Measurements from ENCODE around the gene FGF19. TPM values are rescaled to one million over a fixed set of nuclear protein-coding genes. Genes with fewer than 3 reads are reported as not detected.

The FGF19 gene, protein sequence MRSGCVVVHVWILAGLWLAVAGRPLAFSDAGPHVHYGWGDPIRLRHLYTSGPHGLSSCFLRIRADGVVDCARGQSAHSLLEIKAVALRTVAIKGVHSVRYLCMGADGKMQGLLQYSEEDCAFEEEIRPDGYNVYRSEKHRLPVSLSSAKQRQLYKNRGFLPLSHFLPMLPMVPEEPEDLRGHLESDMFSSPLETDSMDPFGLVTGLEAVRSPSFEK
- not detected for polyA plus RNA-seq (2013, experiment 1 of 2; ENCODE audit: insufficient read length)
- polyA plus RNA-seq (2013, experiment 2 of 2; ENCODE audit: insufficient read length): not detected

DNA sequence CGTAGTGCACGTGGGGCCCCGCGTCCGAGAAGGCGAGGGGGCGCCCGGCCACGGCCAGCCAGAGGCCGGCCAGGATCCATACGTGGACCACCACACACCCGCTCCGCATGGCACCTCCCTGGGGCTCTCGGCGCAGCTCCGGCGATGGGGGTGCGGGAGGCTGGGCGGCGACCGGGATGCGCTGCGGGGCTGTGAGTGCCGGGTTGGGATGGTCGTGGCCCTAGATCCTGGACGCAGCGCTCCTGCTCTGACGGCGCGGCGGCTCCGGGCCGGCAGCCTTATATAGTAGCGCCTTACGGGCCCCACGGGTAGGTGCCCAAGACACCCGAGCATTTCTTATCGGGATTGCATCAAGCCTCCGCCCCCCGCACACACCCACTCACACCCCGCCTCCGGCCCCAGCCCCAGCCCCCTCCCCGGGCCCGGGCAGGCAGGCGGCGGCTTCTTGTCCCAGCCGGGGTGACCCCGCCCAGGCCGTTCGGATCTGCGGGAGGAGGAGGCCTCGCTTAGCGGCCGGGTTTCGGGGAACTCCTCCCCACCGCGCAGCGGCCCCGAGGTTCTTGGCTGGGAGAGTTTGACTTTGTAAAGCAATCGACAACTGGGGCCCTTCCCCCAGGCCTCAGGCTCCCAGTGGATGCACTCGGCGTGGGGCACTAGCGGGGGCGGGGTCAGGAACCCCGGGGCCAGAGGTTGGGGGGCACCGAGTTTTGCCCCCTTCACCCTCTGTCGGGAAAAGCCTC is at the start of gene FGF19:
Gene FGF19, minus strand, starts transcription at position 255 of the 740 bp plus-strand sequence. Its CDS starts 146 bp downstream, at position 109.
- no peak for DNase-seq

DNA sequence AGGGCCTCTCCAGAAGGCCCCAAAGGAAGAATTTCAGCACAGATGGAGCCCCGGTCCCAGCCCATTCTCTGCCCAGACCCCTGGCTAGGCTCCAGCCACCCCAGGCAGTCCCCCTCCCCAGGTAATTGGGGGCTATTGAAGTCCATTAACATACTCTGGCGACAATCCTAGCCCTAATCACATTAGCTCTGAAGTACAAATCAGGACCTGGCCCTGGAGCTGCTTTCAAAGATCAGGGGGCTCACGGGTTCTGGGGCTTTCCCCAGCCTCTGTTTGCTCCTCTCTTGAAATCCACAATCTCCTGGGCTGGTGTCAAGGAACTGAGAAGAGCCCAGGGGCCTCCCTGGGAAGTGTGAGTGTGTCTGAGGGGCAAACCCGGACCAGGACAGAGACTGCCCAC is 49.1 kb upstream of the FGF19 start:
- no peak for DNase-seq

- no peak for DNase-seq
Measured at GRCh38 chr11:69750875-69751597, 47.2 kb upstream of the FGF19 start.

DNA sequence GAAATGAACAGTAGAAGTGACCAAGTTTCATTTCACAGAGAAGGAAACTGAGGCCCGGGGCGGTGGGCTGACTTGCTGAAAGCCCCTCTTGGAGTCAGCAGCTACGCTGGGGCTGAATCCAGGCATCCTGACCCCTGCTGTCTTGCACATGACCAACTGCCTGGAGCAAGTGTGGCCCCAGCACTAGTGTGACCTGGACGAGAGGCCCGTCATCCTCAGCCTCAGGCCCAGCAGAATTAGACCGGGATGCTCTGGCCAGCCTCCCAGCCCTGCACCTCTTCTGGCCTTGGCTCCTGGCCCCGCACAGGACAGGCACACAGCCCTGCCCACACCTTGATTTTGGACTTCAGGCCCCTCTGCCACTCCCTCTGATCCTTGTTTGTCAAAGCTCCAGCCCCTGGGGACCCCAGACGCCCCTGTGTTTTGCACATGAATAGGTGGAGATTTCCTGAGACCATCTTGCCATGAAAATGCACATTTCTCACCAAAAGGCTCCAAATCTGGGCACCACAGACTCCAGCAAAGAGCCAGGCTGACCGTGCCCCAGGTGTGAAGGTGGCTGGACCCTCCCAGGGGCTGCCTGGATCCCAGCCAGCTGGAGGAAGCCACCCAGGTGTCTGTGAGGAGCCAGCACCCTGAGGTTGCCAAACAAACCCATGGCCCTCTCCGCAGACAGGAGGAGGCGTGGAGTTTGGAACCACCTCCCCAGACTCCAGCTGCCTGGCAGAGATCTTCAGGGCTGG is 46.5 kb upstream of the FGF19 start:
- no peak for DNase-seq

GRCh38 chr11:69748637-69749036 is 44.8 kb upstream of the FGF19 start:
- no peak for DNase-seq

DNA sequence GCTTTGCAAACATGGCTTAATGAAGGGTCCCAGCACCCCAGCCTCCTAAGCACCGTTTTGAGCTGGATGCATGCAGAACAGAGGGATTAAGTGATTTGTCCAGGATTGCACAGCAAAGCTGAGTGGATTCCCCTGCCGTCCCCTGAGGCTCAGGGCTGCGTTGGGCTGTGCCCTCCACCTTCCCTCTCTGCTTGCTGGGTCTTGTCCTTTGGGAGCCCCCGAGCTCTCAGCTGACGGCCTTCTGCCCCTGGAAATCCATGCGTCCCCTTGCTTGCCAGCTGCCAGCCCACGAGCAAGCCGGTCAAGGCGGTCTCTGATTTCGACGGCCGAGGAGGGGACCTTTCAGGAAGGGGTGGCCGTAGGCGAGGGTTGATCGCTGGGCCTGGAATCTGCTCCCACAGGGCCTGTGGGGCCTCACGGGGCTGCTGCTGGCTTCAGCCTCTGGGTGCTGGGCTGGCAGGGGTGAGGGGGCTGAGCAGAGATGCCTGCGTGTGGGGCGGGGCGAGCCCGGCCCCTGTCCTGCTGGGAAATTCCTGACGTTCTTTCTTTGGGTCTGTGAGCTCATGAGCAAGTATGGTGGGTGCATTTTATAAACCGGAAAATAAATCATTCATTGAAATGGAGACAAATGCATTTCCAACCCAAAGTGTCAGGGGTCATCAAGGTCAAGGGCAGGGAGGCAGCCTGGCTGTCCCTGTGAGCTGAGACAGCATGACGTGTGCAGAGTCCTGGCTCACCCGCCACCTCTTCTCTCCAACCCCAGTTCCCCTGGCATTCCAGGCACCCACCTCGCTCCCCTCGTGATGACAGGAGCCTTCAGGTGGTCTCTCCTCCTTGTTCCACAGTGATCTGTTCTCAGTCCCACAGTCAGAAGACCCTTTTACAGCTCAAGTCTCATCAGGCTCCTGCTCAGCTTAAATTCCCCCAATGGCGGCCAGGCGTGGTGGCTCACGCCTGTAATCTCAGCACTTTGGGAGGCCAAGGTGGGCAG is 43.2 kb upstream of the FGF19 start:
- peak; percentile 51 for DNase-seq

- DNase-seq: no peak
Measured at GRCh38 chr11:69746140-69746539, 42.3 kb upstream of the FGF19 start.

- DNase-seq: no peak
Measured at GRCh38 chr11:69745201-69745600, 41.4 kb upstream of the FGF19 start.

- peak; percentile 92 for DNase-seq
Measured at GRCh38 chr11:69744435-69744834, 40.6 kb upstream of the FGF19 start.

GRCh38 chr11:69734841-69735240 is 31.0 kb upstream of the FGF19 start:
- no peak for DNase-seq

DNA sequence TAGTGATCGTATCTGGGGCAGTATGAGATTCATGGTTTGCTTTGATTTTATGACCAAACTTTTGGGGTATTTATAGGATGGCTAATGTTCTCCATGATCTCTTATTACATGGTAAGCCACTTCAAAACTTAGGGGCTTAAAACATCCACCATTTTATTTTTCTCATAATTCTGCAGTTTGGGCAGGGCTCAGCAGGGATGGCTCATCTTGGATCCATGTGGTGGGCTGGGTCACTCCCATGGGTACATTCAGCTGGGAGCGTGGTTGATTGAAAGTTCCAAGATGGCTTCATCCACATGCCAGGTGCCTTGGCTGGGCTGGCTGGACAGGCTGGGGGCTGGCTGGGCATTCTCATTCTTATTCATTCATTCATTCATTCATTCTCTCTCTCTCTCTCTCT is 30.5 kb upstream of the FGF19 start:
- DNase-seq: no peak

GRCh38 chr11:69732910-69733309 is 29.1 kb upstream of the FGF19 start:
- DNase-seq: no peak

GRCh38 chr11:69731110-69731509 is 27.3 kb upstream of the FGF19 start:
- DNase-seq: no peak

GRCh38 chr11:69730500-69730899 is 26.7 kb upstream of the FGF19 start:
- no peak for DNase-seq

DNA sequence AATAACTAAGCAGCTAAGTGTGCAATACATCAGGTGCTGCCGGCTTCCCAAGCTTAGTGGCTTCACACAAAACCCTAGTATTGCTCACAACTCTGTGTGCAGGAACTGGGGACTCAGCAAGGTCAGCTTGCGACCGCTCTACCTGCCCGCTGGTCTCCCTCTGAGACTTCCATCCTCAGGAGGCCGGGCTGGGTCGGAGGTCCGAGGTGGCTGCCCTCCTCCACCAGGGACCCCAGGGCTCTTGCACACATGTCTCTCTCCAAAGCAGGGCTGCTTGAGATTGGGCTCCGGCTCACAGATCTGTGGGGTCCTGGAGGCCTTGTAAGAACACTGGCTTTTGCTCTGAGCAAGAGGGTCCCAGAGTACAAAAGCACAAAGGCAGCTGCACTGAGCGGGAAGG is 25.4 kb upstream of the FGF19 start:
- DNase-seq: no peak

- no peak for DNase-seq
Measured at GRCh38 chr11:69727266-69727665, 23.4 kb upstream of the FGF19 start.

GRCh38 chr11:69726481-69726880 is 22.7 kb upstream of the FGF19 start:
- DNase-seq: no peak

- DNase-seq: no peak
Measured at GRCh38 chr11:69726019-69726418, 22.2 kb upstream of the FGF19 start.

DNA sequence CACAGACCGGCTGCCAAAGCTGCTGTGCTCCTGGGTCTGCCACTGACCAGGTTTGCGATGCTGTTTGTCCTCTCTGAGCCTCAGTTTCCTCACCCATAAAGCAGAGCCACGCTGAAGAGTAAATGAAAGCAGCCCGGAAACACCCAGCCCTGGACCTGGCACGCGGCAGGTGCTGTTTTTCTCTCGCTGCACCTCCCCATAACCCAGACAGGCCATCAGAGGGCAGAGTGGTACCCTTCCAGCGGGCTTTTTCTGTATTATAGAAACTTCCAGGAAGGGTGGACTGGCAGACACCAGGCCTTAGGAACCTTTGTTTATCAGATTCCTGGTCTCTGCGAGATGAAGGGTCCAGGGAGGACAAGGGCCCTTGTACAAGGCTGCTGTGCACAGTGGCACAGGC is 17.9 kb upstream of the FGF19 start:
- no peak for DNase-seq

DNA sequence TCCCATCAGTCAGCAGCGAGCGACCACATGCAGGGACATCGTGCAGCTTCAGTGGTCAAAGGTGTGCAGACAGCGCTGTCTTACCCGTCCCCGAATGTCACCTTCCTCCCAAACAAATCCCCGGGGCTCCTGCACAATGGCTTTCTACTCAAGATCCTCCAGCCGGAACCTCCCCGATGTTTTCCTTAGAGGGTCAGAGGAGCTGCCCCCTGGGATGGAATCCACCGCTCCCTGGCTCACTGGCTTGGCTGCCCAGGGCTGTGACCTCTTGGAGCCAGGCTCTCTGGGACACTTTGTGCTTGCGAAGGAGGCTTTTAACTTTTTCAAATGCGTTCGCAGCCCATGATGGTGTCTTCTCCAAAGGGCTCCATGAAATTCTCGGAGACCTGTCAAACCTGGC is 17.3 kb upstream of the FGF19 start:
- no peak for DNase-seq

- no peak for DNase-seq
Measured at GRCh38 chr11:69718912-69719311, 15.1 kb upstream of the FGF19 start.

GRCh38 chr11:69718147-69718546 is 14.3 kb upstream of the FGF19 start:
- peak; percentile 41 for DNase-seq
